Left lung (tissue), 10 donors: ENCODE data around the gene STAB2. TPM values are rescaled to one million over a fixed set of nuclear protein-coding genes. Genes with fewer than 3 reads are reported as not detected.

ENCODE experiments used
- ATAC-seq: fragments of 200-7000 bp; cut with Tn5 transposase; one replicate; pipeline ENCODE4 v1.9.1; 2020; ENCODE audit warnings: moderate library complexity
- DNase-seq, 4 donors: peaks; one replicate each; pipeline ENCODE4 v3.0.0-alpha.2; 2013 to 2020
- H3K27ac ChIP-seq, 2 donors: fragments of 200-600 bp; sonication (generic) in 1 of 2; one replicate each; pipeline versions ENCODE4 v1.5.0 to v1.8.0; 2020 to 2021
- H3K27me3 ChIP-seq, 2 donors: fragments of 200-600 bp; sonication (generic) in 1 of 2; one replicate each; pipeline versions ENCODE4 v1.5.0 to v1.8.0; 2020 to 2021
- H3K36me3 ChIP-seq, 2 donors: fragments of 200-600 bp; sonication (generic) in 1 of 2; one replicate each; pipeline versions ENCODE4 v1.5.0 to v1.8.0; 2020 to 2021
- H3K4me1 ChIP-seq, 2 donors: fragments of 200-600 bp; one replicate each; pipeline ENCODE4 v1.8.0; 2021
- H3K4me3 ChIP-seq, 2 donors: fragments of 200-600 bp; sonication (generic) in 1 of 2; one replicate each; pipeline versions ENCODE4 v1.5.0 to v1.8.0; 2020 to 2021; ENCODE audit warnings: mild to moderate bottlenecking in 1 of 2
- H3K9me3 ChIP-seq, 2 donors: fragments of 200-600 bp; sonication (generic) in 1 of 2; one replicate each; pipeline versions ENCODE4 v1.5.0 to v1.8.0; 2020 to 2021
- CTCF ChIP-seq, 2 donors: fragments of 200-600 bp; sonication (generic) in 1 of 2; IDR thresholded peaks; one replicate each; pipeline versions ENCODE4 v1.5.0 to v1.8.0; 2021; ENCODE audit warnings: antibody characterized with exemption in 2 of 2
- intact Hi-C, 2 donors: fragments of 100-400 bp; cut with DNase I; formaldehyde crosslinking; loops; one replicate each; pipeline versions ENCODE4 v1.11.2 to v1.14.2; 2022
- polyA plus RNA-seq, 6 donors: library from polyadenylated mRNA; unstranded; fragments of 120-200 nt; gene quantifications; one replicate each; pipeline ENCODE4 v1.2.1, GENCODE V29; 2013; ENCODE audit not compliant: insufficient read length in 6 of 6
- total RNA-seq, 2 donors: library from RNA; stranded (reverse); fragmentation: NEBNext Ultra II Directional; extraction: Animal tissue kit (Norgen Biotek cat#: 25700); gene quantifications; one replicate each; pipeline ENCODE4 v1.2.1, GENCODE V29; 2021
- donor health status: DM: no; HTN: yes; CAD: no.
- donor health status: DM: no; HTN: no; CAD: no.

STAB2 gene
- total and polyA plus RNA-seq, 8 donors = 1.3 to 41.9 (median 31.5) TPM

DNA sequence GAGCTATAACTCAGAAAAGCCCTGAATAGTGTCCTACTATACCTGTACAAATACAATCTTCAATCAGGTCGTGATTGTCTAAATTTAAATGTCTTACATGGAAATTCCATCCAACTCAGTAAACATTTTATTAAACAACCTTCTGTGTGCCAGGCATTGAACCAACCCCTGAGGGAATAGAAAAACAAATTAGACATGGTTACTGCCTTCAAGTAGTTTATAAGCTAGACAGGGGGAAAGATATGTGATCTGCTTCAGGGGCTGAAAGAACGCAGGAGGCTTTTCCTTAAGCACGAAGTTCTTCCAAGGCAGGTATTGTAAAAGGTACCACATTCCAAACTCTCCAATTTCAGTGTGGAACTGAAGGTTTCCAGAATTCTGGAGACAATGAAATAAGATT, 39.7 kb upstream of the STAB2 start:
- DNase-seq (no peak), ATAC-seq (no peak)
- Histone ChIP-seq H3K4me3 (no peak overlapping the region), H3K36me3 (no peaks in the 10 kb centered on the region), H3K4me1 (no peaks in the 10 kb centered on the region), H3K27me3 (peaks cover 1 to 2% of the 10 kb centered on the region in 2 donors), H3K27ac (no peak overlapping the region), H3K9me3 (no peaks in the 10 kb centered on the region)
- no peak for TF ChIP-seq CTCF (IDR thresholded peaks at IDR 0.05)
- intact Hi-C loops = loop anchor here in 1 of 2 donors (5.0 kb wide), 1 partner anchor 600 kb away; no protein-coding TSS in a partner anchor

- Histone ChIP-seq H3K27ac (no peak overlapping the region), H3K27me3 (peaks cover 2 to 7% of the 10 kb centered on the region in 2 donors), H3K4me3 (no peak overlapping the region), H3K36me3 (no peaks in the 10 kb centered on the region), H3K4me1 (no peaks in the 10 kb centered on the region), H3K9me3 (no peaks in the 10 kb centered on the region)
- intact Hi-C loops = loop anchor here in 1 of 2 donors (5.0 kb wide), 1 partner anchor 601 kb away; no protein-coding TSS in a partner anchor
- TF ChIP-seq CTCF (IDR thresholded peaks at IDR 0.05) = no peak
- DNase-seq (no peak), ATAC-seq (no peak)
Measured at GRCh38 chr12:103547929-103548328, 39.1 kb upstream of the STAB2 start.

DNA sequence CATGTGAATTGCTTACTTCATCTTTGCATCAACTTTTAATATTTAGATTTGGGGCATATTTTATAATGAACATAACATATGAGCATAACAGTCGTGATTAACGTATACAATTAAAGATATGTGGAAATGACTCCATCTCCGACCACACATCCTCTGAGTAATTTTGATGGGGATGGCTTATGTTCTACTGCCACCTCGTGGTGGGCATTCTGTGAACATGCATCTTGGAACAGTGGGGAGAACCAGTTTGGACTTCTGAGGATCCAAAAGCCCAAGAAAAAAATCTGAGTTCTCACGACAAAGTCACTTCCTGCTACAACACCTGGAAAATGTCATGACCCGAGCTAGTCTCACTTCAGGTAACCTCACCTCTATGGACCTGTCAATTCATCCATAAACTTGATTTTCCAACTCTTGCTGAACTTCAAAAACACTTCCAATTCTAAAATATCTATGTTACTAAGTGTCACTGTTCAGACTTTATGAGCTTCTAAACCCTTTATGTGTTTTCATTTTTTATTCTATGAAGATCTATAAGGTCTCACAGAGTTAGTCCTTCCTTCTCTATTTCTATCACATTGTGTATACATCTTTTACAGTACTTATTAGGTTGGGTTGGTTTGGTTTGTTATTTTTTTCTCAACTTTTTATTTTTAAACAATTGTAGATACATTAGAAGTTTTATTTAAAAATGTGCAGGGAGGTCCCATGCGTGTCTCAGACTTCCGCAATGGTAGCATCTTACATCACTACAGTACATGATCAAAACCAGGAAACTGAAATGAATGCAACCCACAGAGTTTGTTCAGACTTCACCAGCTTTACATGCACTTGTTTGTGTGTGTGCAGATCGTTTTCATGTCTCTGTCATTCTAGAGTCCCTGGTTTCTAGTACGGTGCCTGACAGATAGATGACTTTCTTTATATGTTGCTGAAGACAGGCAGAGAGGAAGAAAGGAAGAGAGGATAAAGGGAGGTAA, 38.2 kb upstream of the STAB2 start:
- Histone ChIP-seq H3K9me3 (no peaks in the 10 kb centered on the region), H3K4me1 (no peaks in the 10 kb centered on the region), H3K27ac (no peak overlapping the region), H3K36me3 (no peaks in the 10 kb centered on the region), H3K27me3 (peaks cover 2 to 7% of the 10 kb centered on the region in 2 donors), H3K4me3 (no peak overlapping the region)
- ATAC-seq (peak; percentile 82), DNase-seq (peak in 2 of 4 donors; percentile 49 to 72)
- TF ChIP-seq CTCF (IDR thresholded peaks at IDR 0.05) = peak; percentile 72 to 78
- intact Hi-C loops = loop anchor here in 1 of 2 donors (5.0 kb wide), 1 partner anchor 602 kb away; no protein-coding TSS in a partner anchor

GRCh38 chr12:103556890-103557627, 30.0 kb upstream of the STAB2 start:
- peak overlapping the region in 1 of 2 donors; percentile 56 for H3K27ac ChIP-seq
- peak; percentile 51 for ATAC-seq
- no peak for TF ChIP-seq CTCF (IDR thresholded peaks at IDR 0.05)
- H3K4me3 ChIP-seq = no peak overlapping the region
- no peaks in the 10 kb centered on the region for H3K4me1 ChIP-seq
- peaks cover 0 to 7% of the 10 kb centered on the region in 2 donors for H3K27me3 ChIP-seq
- intact Hi-C loops = no loop called here
- no peaks in the 10 kb centered on the region for H3K36me3 ChIP-seq
- no peaks in the 10 kb centered on the region for H3K9me3 ChIP-seq
- DNase-seq = no peak

DNA sequence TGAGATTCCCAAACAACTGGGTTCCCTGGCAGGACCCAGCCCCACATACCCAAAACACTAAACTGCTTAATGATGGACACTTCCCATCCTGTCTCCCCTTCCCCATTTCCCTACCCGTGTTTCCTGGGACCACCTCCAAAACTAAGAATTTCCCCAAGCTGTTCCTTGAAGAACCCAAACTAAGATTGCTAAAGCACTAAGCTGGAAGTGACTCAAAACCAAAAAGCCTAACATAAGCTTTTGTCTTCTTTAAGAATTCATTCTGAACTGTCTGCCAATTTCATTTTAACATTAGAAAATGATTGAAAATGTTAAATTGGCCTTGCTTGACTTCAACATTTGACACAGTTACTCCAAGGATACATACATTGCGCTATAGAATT, 29.5 kb upstream of the STAB2 start:
- Histone ChIP-seq H3K27me3 (peaks cover 0 to 3% of the 10 kb centered on the region in 2 donors), H3K4me3 (no peak overlapping the region), H3K9me3 (no peaks in the 10 kb centered on the region), H3K4me1 (no peaks in the 10 kb centered on the region), H3K36me3 (no peaks in the 10 kb centered on the region), H3K27ac (peak overlapping the region in 1 of 2 donors; percentile 56)
- DNase-seq (no peak), ATAC-seq (no peak)
- intact Hi-C loops = no loop called here
- TF ChIP-seq CTCF (IDR thresholded peaks at IDR 0.05) = no peak
